HG02852 (cell line): ENCODE data around the gene RNF26.

Experiments
- ATAC-seq: cut with Tn5 transposase; IDR thresholded peaks from one replicate; pipeline ENCODE4 v1.9.1; 2021; ENCODE audit warnings: mild to moderate bottlenecking, moderate library complexity; ENCODE audit not compliant: unreplicated experiment

The RNF26 gene

DNA sequence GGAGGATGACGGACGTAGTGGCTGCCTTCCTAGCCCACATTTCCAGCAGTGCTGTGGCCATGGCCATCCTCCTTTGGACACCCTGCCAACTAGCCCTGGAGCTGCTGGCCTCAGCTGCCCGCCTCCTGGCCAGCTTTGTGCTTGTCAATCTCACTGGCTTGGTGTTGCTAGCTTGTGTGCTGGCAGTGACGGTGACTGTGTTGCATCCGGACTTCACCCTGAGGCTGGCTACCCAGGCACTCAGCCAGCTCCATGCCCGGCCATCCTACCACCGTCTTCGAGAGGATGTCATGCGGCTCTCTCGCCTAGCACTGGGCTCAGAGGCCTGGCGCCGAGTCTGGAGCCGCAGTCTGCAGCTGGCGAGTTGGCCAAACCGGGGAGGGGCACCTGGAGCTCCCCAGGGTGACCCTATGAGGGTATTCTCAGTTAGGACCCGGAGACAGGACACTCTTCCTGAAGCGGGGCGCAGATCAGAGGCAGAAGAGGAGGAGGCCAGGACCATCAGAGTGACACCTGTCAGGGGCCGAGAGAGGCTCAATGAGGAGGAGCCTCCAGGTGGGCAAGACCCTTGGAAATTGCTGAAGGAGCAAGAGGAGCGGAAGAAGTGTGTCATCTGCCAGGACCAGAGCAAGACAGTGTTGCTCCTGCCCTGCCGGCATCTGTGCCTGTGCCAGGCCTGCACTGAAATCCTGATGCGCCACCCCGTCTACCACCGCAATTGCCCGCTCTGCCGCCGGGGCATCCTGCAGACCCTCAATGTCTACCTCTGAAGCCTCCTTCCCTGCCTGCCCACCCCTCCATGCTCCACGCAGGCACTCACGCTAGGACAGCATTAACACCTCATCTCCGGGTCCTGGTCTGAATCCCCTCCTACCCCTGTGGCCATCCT is 1.6 kb downstream of the RNF26 start:
- no peak for ATAC-seq

DNA sequence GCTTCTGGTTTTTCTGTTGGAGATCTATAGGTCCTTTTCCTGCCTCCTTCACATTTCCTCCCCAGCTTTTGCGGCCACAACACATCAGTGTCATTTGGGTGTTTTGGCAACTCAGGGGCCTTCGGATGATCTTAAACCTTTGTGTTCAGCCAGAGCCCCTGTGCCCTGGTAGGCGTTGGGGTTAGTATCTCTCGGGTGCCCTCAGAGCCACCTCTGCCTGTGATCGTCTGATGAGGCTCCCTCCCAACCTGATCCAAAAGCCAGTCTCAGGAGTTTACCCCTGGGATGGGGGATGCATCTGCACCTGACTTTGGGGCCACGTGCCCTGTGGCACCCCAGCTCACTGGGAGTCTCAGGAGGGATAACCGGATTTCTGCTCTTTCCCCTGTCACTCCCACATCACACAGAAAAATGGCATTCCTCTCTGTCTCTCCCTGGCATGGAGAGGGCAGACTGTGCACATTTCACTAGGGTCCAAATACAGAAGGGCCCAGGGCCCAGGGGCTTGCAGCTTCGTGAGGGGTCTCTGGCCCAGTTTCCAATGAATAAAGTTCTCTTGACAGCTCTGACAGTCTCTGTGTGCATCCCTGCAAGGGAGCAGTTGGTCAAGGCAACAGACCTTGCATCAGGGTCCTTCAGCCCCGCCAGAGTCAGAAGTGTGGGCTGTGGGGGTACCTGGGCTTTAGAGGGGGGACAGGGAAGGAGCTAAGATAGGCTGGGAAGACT is 2.6 kb downstream of the RNF26 start:
- ATAC-seq, result no peak

DNA sequence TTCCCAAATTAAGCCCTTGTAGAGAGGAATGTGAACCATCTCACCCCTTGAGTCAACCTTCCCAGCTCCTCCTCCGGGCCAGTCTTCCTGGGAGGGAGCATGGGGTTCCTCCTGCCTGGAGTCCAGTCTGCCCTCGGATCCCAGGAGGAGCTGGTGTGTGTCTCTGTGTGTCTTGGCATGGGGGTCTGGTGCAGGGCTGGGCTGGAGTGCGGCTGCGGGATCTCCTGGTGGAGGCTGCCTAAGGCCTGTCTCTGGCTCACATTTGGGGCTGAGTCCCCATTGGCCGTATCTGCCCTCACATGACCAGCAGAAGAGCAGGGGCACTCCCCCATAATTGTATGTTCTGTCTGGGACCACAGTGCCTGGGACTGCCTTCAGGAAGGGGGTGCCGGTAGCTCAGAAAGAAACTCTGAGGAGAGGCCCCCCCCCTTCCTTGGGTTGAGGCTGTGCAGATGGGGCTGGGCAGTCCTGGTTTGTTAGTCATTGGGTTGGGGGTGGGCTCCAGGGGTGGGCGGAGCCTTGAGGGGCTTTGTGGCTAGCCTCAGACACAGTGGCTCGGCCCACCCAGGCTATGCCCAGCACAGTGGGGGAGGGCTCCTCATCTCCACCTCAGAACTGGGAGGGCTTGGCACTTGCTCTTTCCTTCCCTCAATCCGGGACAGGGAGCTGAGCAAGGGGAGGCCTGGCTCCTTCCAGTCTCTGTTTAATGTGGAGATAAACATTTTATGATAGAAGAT is 3.4 kb downstream of the RNF26 start:
- ATAC-seq, result no peak

DNA sequence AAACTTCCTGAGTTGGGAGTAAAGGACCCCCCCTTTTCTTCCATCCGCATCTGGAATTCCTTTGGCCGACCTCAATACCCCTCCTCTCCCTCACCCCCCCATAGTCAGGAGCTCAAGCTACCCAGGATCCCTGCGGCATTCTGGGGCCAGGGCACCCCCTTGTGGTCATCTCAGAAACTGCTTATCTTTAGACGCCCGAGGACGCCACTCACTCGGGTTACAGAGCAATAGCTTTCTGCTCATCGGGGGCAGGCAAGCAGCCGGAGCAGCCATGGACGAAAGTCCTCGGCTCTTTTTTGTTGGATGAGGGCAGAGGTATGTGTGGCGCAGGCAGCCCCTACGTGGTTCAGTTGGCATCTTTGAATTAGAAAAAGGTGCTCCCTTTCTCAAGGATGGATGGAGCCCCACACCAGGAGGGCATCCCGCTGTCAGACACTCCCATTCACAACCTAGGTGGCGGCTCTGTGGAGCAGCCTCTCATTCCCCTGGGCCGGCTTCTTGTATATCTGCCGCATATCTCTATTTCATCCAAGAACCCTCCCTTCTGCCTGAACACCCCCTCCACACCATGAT is 4.1 kb downstream of the RNF26 start:
- ATAC-seq, result no peak

DNA sequence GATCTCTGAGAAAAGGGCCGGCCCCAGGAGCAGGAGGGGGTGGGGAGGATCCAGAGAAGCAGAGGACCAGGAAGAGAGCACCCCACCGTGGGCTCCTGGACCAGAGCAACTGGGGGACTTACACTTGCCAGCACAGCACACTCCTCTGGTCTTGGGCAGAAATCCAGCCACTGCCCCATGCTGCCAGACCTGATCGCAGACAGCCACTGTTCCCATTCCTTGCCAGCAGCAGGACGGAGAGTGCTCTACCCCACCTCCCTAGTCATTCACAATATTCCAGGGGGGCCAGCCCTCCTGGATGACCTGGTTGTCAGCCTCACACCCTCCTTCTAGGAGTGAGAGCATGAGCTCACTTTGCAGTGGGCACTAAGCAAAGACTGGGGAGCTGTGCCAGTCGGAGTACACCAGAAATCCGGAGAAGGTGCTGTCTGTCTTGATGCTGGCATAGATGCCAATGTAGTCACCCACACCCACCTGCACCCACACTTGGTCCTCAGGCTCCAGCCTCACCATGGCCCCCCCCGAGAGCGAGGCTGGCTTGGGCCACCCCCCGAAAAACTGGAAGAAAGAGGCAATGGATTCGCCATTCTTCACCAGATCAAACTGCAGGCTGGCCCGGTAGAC is 4.8 kb downstream of the RNF26 start:
- no peak for ATAC-seq

DNA sequence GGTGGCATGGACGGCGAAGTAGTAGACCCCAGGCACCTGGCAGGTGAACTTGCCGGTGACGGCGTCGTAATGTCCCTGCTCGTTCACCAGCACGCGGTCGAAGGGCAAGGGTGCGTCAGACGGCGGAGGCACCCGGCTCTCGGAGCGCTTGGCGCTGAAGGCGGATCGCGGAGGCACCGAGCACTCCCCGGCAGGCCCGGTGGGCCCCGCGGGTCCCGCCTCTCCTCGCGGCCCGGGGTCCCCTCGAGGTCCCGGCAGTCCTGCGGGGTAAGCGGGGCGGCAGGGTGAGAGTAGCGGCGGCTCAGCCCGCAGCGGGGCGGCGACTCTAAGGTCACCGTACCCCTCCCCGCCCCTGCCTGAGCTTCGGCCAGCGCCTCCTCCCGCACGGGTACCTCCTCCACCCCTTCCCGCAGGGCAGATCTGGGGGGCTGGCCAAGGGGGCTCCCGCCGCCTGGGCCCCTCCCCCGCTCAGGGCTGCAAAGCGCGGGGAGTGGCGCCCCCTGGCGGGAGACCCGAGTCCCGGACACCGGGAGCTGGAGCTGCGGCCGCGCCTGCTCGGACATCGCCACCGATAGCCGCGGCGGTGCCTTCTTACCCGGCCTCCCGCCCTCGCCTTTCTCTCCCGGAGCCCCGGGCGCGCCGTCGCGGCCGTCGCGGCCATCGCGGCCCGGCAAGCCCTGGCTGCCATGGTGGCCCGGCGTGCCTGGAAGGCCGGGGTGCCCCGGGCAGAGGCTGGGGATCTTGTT is 5.4 kb downstream of the RNF26 start:
- ATAC-seq, result no peak

DNA sequence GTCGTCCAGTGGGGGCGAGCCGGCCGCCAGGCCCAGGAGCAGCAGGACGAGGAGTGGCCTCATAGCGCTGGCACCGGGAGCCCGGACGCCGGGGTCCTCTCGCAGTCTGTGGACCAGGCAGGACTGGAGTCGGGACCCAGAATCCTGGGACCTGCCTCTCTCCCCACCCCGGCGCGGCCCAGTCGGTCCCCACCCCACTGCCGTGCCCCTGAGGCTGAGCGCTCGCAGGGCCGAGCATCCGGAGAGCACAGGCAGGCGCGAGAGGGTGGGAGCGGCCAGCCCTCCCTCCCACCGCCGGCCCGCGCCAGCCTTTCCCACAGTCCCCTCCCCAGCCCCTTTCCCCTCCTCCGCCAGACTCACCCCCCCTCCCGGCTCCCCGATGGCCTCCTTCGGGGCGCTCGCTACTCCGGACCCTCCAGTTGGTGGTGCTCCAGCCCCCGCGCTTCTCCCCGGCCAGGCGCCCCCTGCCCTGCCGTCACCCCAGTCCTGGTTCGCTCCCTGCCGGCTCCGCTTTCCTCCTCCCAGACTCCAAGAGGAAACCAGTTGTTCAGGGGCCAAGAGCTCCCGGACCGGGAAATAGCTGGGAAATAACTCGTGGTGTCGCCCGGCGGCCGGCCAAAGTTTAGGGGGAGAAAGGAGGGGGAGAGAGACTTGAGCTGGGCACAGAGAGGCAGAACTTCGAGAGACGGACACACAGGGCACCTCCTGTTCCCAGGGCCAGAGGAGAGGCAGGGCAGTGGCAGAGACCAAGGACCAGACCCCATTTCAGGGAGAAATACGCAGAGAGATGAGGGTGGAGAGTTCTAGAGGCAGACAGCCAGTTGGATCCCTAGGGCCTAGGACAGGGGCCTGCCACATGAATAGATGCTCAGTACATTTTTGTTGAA is 6.3 kb downstream of the RNF26 start, which contains the start of gene C1QTNF5:
C1QTNF5 (minus strand) TSS at position 549 of the 887 bp plus-strand sequence; CDS start at position 63, 486 bp downstream.
- ATAC-seq, result no peak

DNA sequence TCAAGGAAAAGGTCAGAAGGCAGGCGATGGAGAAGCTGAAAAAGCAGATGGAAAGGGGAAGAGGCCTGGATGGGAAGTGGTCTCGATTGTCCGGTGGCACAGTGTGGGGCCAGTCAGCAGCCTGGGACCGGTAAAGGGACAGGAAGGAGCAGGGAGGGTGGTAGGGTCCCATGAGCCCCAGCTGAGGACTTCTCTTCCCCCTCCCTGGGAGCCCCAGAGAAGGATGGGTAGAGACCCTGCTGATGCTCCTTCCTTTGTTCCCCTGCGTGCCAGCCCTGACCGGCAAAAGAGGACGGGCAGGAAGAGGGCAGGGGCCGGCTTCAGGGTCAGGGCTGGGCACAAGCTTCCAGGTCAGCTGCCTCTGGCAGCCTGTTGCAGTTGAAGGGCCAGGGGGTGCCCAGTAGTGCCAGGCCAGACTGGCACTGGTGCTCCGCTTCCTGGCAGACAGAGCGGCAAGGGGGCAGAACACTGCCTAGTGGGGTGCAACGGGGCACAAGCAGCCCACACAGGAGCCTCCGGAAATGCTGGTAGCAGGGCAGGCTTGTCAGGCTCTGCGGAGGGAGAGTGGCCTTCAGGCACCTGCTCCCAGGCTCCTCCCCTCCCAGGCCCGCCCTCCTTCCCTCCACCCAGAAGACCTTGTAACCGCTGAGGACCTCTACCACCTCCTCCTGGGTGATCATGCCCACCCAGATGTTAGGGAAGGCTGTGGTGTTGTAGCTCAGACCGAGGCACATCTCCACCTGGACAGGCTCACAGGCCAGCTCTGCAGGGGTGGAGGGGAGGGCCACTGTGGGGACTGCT is 7.1 kb downstream of the RNF26 start:
- no peak for ATAC-seq

DNA sequence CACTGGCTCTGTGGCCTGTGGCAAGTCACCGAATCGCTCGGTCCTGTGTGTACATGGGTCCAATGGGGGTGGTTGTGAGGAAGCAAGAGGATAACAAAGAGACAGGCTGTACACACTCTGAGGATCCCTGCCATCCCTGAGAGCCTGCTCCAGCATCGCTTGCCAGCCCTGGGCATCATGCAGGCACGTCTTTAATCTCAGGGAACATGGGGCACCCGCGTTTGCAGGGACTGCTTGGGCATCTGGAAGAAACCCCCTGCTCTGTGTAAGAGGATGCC is 7.6 kb downstream of the RNF26 start:
- ATAC-seq, result no peak

DNA sequence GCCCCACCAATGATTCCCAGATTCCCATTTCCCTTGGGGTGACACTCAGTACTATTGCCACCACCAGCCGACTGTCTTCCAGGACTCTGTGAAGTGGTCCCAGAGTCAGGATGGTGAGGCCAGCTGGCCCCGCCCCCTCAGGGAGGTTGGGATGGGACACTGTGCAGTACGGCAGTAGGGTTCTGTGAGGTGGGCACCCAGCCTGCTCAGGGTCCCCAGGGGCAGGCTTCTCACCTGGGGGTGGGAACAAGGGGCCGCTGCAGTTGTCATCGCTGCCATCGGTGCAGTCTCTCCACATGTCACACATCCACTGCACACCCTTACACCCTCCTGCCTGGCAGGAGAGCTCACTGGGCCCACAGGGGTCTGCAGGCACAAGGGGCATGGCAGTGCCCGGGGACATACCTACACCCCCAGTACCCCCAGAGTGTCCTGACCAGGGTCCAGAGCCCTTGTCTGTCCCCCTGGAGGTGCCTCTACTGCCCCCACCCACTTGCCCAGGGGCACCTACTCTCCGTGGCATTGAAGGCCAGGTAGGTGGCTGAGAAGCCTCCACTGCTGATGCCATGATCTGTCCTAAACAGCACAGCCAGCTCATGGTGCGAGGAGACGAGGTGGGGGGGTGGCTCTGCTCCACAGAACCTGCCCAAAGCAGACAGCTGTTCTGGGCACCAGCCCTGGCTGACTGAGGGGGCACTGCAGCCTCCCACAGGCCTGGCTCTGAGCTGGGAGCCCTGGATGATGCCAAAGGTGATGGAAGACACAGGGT is 8.2 kb downstream of the RNF26 start:
- no peak for ATAC-seq

DNA sequence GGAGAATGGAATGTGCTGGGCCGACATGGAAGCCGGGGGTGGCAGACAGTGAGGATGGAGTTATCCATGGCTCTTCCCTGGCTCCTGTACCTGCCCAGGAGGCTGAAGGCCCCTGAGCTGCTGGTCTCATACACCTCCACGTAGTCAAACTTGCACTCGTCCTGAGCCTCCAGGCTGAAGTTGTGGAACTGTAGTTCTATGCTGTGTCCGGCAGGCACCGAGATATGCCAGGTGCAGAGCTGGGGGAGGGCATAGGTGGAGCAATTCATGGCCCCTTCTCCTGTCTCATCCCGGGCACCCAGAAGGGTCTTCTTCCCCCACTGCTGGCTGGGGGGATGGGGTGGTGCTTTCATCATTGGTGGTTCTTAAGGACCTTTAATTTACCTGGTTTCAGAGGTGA is 9.4 kb downstream of the RNF26 start:
- ATAC-seq, result no peak

DNA sequence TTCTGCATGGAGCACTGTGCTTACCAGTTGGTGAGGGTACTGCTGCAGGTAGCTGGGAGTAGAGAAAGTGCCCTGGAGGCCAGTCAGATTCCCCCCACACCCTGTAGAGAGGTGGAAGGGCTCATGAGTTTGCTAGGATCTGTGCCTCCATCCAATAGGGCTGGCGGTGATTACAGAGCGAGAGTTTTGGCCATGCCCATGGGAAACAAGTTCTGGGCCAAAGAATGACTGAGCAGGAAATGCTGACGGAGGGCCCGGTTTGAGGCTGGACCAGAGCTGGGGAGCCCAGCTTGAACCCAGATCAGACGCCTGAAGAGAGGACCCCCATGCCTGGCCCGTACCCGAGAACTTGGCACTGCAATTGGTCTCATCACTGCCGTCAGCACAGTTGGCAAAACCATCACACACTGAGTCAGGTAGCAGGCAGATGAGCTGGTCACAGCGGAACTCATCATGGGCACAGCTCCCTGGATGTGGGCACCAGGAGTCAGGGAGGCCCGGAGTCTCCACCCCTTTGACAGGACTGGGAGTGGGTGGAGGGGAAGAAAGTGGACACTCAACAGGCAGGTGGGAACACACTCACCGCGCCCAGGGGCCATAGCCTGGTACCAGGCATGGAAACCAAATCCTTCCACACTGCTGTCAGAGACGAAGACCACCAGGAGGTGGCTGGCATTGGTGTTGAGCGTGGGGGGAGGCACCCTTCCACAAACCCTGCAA is 10.1 kb downstream of the RNF26 start:
- ATAC-seq, result no peak

DNA sequence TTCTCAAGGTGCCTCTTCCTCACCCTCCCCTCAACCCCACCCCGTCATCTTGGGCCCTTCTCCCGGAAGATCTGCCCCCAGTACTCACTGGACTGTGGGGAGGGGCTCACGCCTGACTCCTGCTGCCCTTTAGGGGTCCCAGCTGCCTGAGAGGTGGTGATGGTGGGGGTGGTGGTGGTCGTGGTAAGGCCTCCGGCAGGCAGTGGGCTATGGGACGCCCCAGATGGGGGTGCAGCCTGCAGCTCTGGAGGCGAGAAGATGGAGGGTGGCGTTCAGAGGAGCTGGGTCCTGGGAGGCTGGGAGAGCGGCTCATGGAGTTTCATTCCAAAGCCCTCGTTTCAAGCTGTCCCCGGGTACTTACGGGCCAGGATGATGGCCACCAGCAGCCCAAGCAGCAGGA is 11.4 kb downstream of the RNF26 start:
- ATAC-seq, result no peak

DNA sequence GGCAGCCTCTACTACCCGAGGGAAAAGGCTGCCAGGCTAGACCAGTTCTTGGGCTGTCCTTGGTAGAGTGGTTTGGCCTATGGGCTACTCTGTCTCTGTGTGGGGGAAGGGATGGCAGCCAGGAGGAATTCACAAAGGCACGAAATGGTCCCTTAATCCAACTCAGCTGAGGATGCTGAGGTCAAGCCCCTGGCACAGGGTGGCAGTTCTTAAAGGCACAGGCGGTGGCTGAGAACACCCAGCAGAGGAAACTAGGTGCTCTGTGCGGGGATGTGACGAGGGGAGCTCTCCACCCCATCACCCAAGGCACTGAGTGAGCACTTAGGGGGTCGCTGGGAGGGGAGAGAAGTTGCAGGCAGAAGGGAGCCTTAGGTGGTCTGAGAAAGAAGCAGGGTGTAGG is 12.3 kb downstream of the RNF26 start, which contains the start of gene MFRP:
MFRP (minus strand) TSS at position 101 of the 400 bp plus-strand sequence. CDS start 192 bp downstream, outside the sequence.
- no peak for ATAC-seq

DNA sequence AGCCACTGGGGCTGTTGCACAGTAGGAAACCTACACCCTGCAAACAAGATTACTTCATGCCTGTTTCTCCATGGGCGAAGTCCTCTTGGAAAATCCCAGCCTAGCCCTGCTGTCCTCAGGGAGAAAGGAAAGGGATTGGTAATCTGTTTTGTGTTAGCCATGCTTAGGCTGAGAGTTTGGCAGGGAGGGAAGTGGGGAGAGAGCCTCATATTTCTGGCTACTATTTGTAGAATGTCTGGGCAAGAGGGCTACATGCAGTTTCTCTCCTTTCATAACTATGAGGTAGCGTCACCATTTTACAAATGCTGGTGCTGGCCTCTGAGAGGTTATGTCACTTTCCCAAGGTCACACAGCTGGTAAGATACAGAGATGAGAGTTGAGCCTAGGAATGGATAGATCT is 12.9 kb downstream of the RNF26 start:
- no peak for ATAC-seq

DNA sequence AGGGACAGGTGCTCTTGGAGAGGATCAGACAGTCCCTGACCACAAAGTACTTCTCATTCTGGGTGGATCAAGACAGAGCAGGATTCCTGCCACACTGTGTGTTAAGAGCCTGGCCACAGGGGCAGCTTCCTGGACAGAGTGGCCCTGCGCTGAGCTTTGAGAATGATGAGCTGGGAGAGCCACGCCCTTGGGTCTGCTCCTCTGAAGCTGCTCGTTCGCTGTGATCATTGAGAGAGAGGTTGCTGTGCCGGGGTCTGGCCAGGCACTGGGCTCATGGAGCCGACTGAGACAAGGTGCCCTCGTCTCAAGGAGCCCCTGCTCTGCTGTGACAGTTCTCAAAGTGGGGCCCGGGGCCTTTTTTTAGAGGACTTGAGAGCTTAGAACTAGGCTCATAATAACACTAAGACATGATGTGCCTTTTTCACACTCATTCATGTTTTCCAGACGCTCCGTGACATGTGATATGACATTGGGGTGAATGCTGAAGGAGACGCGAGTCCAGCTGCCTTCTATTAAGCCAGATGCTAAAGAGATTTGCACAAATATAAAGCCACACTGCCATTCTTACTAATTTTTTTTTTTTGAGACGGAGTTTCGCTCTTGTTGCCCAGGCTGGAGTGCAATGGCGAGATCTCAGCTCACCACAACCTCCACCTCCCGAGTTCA is 13.7 kb downstream of the RNF26 start:
- no peak for ATAC-seq
